DMS153 treated with DMSO at 0.1 percent for 48 hours (cell line): ENCODE measurements around the gene ACSBG1.
"Not testable (repeated sequence)": the region's sequence is repeated elsewhere in the genome, so short reads cannot be mapped to it uniquely, and the experiment has no call there.

Experiments used
- DNase-seq: peaks from one replicate; lab custom pipeline; 2025; ENCODE audit not compliant: unreplicated experiment; lab: John Stamatoyannopoulos, UW

ACSBG1 gene

GRCh38 chr15:78170848-78171773, 63.3 kb downstream of the ACSBG1 start:
- no peak for DNase-seq

- DNase-seq, result no peak
Observed at GRCh38 chr15:78168608-78169007, 65.8 kb downstream of the ACSBG1 start.

- no peak for DNase-seq
Observed at GRCh38 chr15:78167227-78167888, 67.0 kb downstream of the ACSBG1 start.

- no peak for DNase-seq
Observed at GRCh38 chr15:78164010-78164409, 70.4 kb downstream of the ACSBG1 start.

- no peak for DNase-seq
Observed at GRCh38 chr15:78162038-78162437, 72.3 kb downstream of the ACSBG1 start.

- DNase-seq, result no peak
Observed at GRCh38 chr15:78159395-78159794, 75.0 kb downstream of the ACSBG1 start.

GRCh38 chr15:78157203-78157602, 77.2 kb downstream of the ACSBG1 start:
- no peak for DNase-seq

- no peak for DNase-seq
Observed at GRCh38 chr15:78156653-78157052, 77.7 kb downstream of the ACSBG1 start.

GRCh38 chr15:78155355-78155939, 78.9 kb downstream of the ACSBG1 start:
- no peak for DNase-seq

GRCh38 chr15:78154955-78155354, 79.4 kb downstream of the ACSBG1 start:
- DNase-seq, result no peak

- not testable (repeated sequence) for DNase-seq
Observed at GRCh38 chr15:78151075-78151474, 83.3 kb downstream of the ACSBG1 start.

- DNase-seq, result peak; percentile 14
Observed at GRCh38 chr15:78149805-78150751, 84.3 kb downstream of the ACSBG1 start.

- peak; percentile 65 for DNase-seq
Observed at GRCh38 chr15:78149068-78149804, 85.1 kb downstream of the ACSBG1 start, which contains the start of gene IDH3A. TSS of gene IDH3A (plus strand) at chr15:78149362. CDS start at chr15:78149404, 42 bp downstream.

- no peak for DNase-seq
Observed at GRCh38 chr15:78148392-78149067, 85.8 kb downstream of the ACSBG1 start.

GRCh38 chr15:78147566-78147965, 86.8 kb downstream of the ACSBG1 start:
- no peak for DNase-seq

GRCh38 chr15:78146425-78147154, 87.8 kb downstream of the ACSBG1 start:
- no peak for DNase-seq

GRCh38 chr15:78142332-78142731, 92.0 kb downstream of the ACSBG1 start:
- DNase-seq, result no peak

GRCh38 chr15:78140292-78140691, 94.1 kb downstream of the ACSBG1 start:
- no peak for DNase-seq

GRCh38 chr15:78139578-78139977, 94.8 kb downstream of the ACSBG1 start:
- no peak for DNase-seq
